Retinal pigment epithelial cell (primary cell): ENCODE data around the gene CST1.
"Not testable (repeated sequence)": the region's sequence is repeated elsewhere in the genome, so short reads cannot be mapped to it uniquely, and the experiment has no call there.

Experiments used
- DNase-seq: peaks from one replicate; pipeline ENCODE4 v3.0.0-alpha.2; 2010; ENCODE audit warnings: low read depth
- H3K4me3 ChIP-seq: 2 replicates; pipeline ENCODE4 v1.5.1; 2011; ENCODE audit warnings: mild to moderate bottlenecking, low read length, control low read depth, moderate library complexity
- TF ChIP-seq, protein P1 (sequence below): conservative IDR thresholded peaks from 2 replicates; pipeline ENCODE4 v1.5.1; 2011; ENCODE audit warnings: low read depth, low read length, control low read depth, inconsistent platforms

Gene CST1

DNA sequence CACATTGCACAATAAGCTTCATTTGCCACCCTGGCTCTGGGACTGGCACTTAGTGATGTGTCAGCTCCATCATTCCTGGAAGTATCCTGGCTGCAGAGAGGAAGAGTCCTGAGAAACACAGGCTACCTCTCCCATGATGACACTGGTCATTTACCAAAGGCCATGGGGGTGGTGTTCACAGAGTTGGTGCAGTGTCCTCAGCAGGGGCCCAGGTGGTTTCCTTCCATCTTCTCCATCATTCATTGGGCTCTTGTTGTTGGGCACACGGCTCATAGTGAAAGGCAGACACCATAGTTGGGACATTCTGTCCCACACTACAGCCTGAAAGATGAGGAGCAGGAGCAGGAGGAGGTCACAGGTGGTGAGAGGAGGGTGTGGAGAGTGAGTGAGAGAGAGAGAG, 15.8 kb upstream of the CST1 start:
- TF ChIP-seq, protein P1, sequence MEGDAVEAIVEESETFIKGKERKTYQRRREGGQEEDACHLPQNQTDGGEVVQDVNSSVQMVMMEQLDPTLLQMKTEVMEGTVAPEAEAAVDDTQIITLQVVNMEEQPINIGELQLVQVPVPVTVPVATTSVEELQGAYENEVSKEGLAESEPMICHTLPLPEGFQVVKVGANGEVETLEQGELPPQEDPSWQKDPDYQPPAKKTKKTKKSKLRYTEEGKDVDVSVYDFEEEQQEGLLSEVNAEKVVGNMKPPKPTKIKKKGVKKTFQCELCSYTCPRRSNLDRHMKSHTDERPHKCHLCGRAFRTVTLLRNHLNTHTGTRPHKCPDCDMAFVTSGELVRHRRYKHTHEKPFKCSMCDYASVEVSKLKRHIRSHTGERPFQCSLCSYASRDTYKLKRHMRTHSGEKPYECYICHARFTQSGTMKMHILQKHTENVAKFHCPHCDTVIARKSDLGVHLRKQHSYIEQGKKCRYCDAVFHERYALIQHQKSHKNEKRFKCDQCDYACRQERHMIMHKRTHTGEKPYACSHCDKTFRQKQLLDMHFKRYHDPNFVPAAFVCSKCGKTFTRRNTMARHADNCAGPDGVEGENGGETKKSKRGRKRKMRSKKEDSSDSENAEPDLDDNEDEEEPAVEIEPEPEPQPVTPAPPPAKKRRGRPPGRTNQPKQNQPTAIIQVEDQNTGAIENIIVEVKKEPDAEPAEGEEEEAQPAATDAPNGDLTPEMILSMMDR: no peak
- DNase-seq: no peak
- H3K4me3 ChIP-seq: no peak overlapping the region

- DNase-seq: no peak
- TF ChIP-seq, protein P1: no peak
- H3K4me3 ChIP-seq: no peak overlapping the region
Observed at GRCh38 chr20:23765578-23765977, 14.8 kb upstream of the CST1 start.

DNA sequence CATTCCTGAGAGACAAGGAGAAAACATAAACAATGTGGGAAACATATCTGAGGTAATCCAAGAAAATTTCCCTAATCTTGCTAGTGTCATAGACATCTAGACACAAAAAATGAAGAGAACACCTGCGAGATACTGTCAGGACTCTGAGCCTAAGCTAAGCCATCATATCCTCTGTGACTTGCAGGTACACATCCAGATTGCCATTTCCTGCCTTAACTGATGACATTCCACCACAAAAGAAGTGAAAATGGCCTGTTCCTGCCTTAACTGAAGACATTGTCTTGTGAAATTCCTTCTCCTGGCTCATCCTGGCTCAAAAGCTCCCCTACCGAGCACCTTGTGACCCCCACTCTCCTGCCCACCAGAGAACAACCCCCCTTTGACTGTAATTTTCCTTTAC, 13.9 kb upstream of the CST1 start:
- DNase-seq, H3K4me3 ChIP-seq: not testable (repeated sequence)

- TF ChIP-seq, protein P1: no peak
- no peak overlapping the region for H3K4me3 ChIP-seq
- DNase-seq: no peak
Observed at GRCh38 chr20:23763345-23763744, 12.6 kb upstream of the CST1 start.

DNA sequence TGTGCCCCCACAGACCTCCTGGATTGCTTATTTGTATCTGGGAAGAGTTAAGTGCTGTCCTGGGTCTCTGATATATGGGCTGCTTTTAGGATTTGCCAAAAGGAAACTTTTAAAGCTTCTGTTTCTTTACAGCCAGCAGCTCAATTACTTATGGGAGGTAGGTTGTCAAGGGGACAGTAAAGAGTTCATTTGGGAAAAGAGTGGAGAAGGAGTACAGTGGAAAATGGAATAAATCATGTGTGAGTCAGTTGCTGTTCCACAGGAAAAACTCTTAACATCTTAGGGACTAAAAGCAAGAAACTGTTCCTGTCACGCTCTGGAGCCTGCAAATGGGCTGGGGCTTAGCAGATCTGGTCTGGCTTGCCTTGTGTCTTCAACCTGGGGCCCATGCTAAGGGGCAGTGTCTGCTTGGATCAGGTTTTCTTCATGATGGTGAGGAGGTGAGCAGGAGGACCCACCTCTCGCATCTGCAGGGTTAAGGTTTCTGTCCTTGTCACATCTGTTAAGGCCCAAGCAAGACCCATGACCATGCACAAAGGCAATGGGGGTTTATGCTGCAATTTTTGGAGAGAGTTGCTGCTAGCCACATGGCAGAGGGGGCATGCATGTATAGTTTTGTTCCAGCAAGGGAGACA, 8.7 kb upstream of the CST1 start:
- TF ChIP-seq, protein P1: no peak
- no peak for DNase-seq
- no peak overlapping the region for H3K4me3 ChIP-seq

GRCh38 chr20:23756792-23757191, 6.1 kb upstream of the CST1 start:
- DNase-seq, H3K4me3 ChIP-seq: not testable (repeated sequence)

GRCh38 chr20:23755131-23755611, 4.4 kb upstream of the CST1 start:
- not testable (repeated sequence) for DNase-seq, H3K4me3 ChIP-seq

- TF ChIP-seq, protein P1: no peak
- DNase-seq: no peak
- H3K4me3 ChIP-seq: no peak overlapping the region
Observed at GRCh38 chr20:23754731-23755130, 4.0 kb upstream of the CST1 start.

DNA sequence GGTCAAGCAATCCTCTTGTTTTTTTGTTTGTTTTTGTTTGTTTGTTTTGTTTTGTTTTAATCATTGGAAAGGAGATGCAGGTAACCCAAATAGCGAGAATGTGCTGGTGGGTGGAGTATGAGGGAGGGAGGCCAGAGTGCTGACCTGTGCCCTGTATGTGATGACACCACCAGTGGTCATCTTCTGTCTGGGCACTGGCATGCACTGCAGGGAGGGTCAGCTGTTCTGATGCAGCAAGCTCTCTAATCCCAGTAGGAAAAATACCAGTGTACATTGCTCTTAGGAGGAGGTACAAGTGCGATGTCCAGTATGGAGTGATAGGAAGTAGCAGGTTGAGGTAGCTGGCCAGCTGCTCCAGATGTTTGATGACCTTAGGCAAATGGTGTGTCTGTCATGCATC, 2.9 kb upstream of the CST1 start:
- TF ChIP-seq, protein P1: no peak
- H3K4me3 ChIP-seq: no peak overlapping the region
- no peak for DNase-seq
